ENCODE results near the gene CHCHD3.
"Not testable (repeated sequence)": the region's sequence is repeated elsewhere in the genome, so short reads cannot be mapped to it uniquely, and the experiment has no call there.

DNA sequence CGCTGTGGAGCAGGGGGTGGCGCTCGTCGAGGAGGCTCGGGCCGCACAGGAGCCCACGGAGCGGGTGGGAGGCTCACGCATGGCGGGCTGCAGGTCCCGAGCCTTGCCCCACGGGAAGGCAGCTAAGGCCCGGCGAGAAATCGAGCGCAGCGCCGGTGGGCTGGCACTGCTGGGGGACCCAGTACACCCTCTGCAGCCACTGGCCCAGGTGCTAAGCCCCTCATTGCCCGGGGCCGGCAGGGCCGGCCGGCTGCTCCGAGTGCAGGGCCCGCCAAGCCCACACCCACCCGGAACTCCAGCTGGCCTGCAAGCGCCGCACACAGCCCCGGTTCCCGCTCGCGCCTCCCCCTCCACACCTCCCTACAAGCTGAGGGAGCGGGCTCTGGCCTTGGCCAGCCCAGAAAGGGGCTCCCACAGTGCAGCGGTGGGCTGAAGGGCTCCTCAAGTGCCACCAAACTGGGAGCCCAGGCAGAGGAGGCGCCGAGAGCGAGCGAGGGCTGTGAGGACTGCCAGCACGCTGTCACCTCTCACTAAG is 183.2 kb downstream of the CHCHD3 start:
- TF ChIP-seq, protein P1, sequence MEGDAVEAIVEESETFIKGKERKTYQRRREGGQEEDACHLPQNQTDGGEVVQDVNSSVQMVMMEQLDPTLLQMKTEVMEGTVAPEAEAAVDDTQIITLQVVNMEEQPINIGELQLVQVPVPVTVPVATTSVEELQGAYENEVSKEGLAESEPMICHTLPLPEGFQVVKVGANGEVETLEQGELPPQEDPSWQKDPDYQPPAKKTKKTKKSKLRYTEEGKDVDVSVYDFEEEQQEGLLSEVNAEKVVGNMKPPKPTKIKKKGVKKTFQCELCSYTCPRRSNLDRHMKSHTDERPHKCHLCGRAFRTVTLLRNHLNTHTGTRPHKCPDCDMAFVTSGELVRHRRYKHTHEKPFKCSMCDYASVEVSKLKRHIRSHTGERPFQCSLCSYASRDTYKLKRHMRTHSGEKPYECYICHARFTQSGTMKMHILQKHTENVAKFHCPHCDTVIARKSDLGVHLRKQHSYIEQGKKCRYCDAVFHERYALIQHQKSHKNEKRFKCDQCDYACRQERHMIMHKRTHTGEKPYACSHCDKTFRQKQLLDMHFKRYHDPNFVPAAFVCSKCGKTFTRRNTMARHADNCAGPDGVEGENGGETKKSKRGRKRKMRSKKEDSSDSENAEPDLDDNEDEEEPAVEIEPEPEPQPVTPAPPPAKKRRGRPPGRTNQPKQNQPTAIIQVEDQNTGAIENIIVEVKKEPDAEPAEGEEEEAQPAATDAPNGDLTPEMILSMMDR (IDR thresholded peaks at IDR 0.05) = not testable (repeated sequence)
- not testable (repeated sequence) for TF ChIP-seq POLR2A (IDR thresholded peaks at IDR 0.05)

Measured in tibial nerve (tissue), 3 donors.